Gastrocnemius medialis (tissue), 4 donors: ENCODE data around the gene ZNF536. TPM values are rescaled to one million over a fixed set of nuclear protein-coding genes. Genes with fewer than 3 reads are reported as not detected.

Experiments
- ATAC-seq, 2 donors: fragments of 150-250 bp; one replicate each; pipeline ENCODE4 v1.9.1; 2016
- DNase-seq, 2 donors: peaks; one replicate each; pipeline ENCODE4 v3.0.0-alpha.2; 2019
- H3K27ac ChIP-seq, 4 donors: fragments of 200-600 bp; sonication (generic); 1 replicate in 1 of 4; 2 replicates in 3 of 4; pipeline ENCODE4 v1.5.1; 2016 to 2018; ENCODE audit warnings: mild to moderate bottlenecking in 2 of 4, moderate library complexity in 1 of 4
- H3K27me3 ChIP-seq, 3 donors: fragments of 200-600 bp; sonication (generic) in 2 of 3; 1 replicate in 1 of 3; 2 replicates in 2 of 3; pipeline versions ENCODE4 v1.5.1 to v1.6.0; 2016 to 2019; ENCODE audit warnings: mild to moderate bottlenecking in 1 of 3, moderate library complexity in 1 of 3
- H3K36me3 ChIP-seq, 2 donors: fragments of 200-600 bp; sonication (generic) in 1 of 2; one replicate each; pipeline ENCODE4 v1.5.1; 2017 to 2018
- H3K4me1 ChIP-seq, 2 donors: fragments of 200-600 bp; sonication (generic) in 1 of 2; one replicate each; pipeline ENCODE4 v1.5.1; 2016 to 2017; ENCODE audit warnings: mild to moderate bottlenecking in 2 of 2
- H3K4me3 ChIP-seq, 4 donors: fragments of 200-600 bp; sonication (generic) in 3 of 4; 1 replicate in 1 of 4; 2 replicates in 3 of 4; pipeline ENCODE4 v1.5.1; 2016 to 2019; ENCODE audit warnings: mild to moderate bottlenecking in 2 of 4
- H3K9me3 ChIP-seq, 3 donors: fragments of 200-600 bp; sonication (generic) in 2 of 3; 1 replicate in 1 of 3; 2 replicates in 2 of 3; pipeline ENCODE4 v1.5.1; 2016 to 2019
- CTCF ChIP-seq, 5 experiments: fragments of 450-650 bp in 3 of 5; fragments of 200-600 bp in 2 of 5; sonication (generic) in 2 of 5; IDR thresholded peaks in 4 of 5; conservative IDR thresholded peaks in 1 of 5; 1 replicate in 4 of 5; 2 replicates in 1 of 5; pipeline ENCODE4 v1.5.1; 2016 to 2019; ENCODE audit warnings: antibody characterized with exemption in 5 of 5, mild to moderate bottlenecking in 3 of 5, moderate library complexity in 3 of 5
- POLR2A ChIP-seq, 2 donors: fragments of 450-650 bp; IDR thresholded peaks; one replicate each; pipeline ENCODE4 v1.6.1; 2017; ENCODE audit warnings: antibody characterized with exemption in 2 of 2, mild to moderate bottlenecking in 2 of 2, moderate library complexity in 2 of 2
- in situ Hi-C, 4 donors: fragments of 200-750 bp; cut with MboI; loops; one replicate each; pipeline versions ENCODE4 v1.15.0 to v1.8.0; 2017; ENCODE audit warnings: low sequenced_read_pairs in 4 of 4
- intact Hi-C: fragments of 100-400 bp; cut with DNase I; formaldehyde crosslinking; loops from one replicate; pipeline ENCODE4 v1.15.1; 2023; ENCODE audit warnings: low total_unique reads
- total RNA-seq, 4 donors: library from RNA; depleted of rRNA; stranded (reverse); fragments of >200 nt; gene quantifications; one replicate each; pipeline versions ENCODE4 v1.1.0 to v1.2.3, GENCODE V29; 2016

Gene ZNF536
- total RNA-seq, 4 donors from 2014 or later: 0.12 to 0.44 (median 0.20) TPM; not detected in 1

DNA sequence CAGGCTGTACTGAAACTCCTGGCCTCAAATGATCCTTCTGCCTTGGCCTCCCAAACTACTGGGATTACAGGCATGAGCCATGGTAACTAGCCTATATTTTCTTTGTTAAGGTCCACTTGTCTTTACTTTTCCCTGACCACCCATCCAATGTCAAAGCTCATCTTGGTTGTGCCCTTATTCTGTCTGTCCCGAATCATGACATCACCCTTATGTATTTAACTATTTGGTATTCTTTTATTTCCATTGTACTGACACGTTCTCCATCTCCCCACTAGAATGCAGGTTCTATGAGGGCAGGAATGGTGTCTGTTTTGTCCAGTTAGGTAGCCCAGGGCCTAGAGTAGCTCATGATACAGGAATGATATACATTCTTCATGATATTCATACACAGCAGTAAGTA, 104.8 kb downstream of the ZNF536 start:
- Histone ChIP-seq H3K4me1 (no peaks in the 10 kb centered on the region), H3K27ac (no peak overlapping the region), H3K9me3 (no peaks in the 10 kb centered on the region), H3K36me3 (no peaks in the 10 kb centered on the region), H3K4me3 (no peak overlapping the region), H3K27me3 (peaks cover 0 to 2% (median 0%) of the 10 kb centered on the region in 3 donors)
- TF ChIP-seq POLR2A (IDR thresholded peaks at IDR 0.05) (no peak), CTCF (IDR thresholded peaks at IDR 0.05 in 4 of 5, conservative IDR thresholded peaks at IDR 0.05 in 1 of 5) (no peak)
- no peak for ATAC-seq
- no peak for DNase-seq
- intact Hi-C loops: no loop called here
- in situ Hi-C loops: no loop called here

- no peaks in the 10 kb centered on the region for H3K4me1 ChIP-seq
- in situ Hi-C loops (no loop called here), intact Hi-C loops (no loop called here)
- DNase-seq (no peak), ATAC-seq (no peak)
- H3K27ac ChIP-seq: no peak overlapping the region
- H3K36me3 ChIP-seq: no peaks in the 10 kb centered on the region
- H3K9me3 ChIP-seq: no peaks in the 10 kb centered on the region
- H3K27me3 ChIP-seq: peaks cover 0 to 5% (median 0%) of the 10 kb centered on the region in 3 donors
- TF ChIP-seq POLR2A (IDR thresholded peaks at IDR 0.05) (no peak), CTCF (IDR thresholded peaks at IDR 0.05 in 4 of 5, conservative IDR thresholded peaks at IDR 0.05 in 1 of 5) (no peak)
- H3K4me3 ChIP-seq: no peak overlapping the region
Measured at GRCh38 chr19:30479231-30479630, 107.0 kb downstream of the ZNF536 start.

- no peak for ATAC-seq
- H3K9me3 ChIP-seq: no peaks in the 10 kb centered on the region
- H3K27me3 ChIP-seq: peaks cover 0 to 5% (median 0%) of the 10 kb centered on the region in 3 donors
- TF ChIP-seq CTCF (IDR thresholded peaks at IDR 0.05 in 4 of 5, conservative IDR thresholded peaks at IDR 0.05 in 1 of 5): no peak
- no peak overlapping the region for H3K4me3 ChIP-seq
- DNase-seq: no peak
- H3K4me1 ChIP-seq: no peaks in the 10 kb centered on the region
- H3K27ac ChIP-seq: no peak overlapping the region
- intact Hi-C loops: no loop called here
- H3K36me3 ChIP-seq: no peaks in the 10 kb centered on the region
- in situ Hi-C loops: no loop called here
Measured at GRCh38 chr19:30480097-30480496, 107.9 kb downstream of the ZNF536 start.

DNA sequence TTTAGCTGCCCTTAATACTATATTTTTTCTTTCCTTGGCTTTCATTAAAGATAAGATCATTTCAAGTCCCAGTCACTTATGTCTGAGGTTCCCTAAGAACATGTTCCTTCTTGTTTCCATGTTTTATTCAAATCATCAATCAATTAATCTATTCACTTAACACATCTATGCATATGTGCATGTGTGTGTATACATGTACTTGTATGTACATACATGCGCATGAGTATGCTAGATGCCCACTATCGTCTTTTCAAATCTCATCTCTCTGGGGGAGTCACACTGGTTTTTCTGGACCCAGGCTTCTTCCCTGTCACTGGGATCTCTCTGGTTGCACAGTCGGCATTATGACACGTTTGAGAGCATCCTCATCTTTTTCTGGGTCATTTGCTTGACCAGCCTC, 108.9 kb downstream of the ZNF536 start:
- in situ Hi-C loops: no loop called here
- no peaks in the 10 kb centered on the region for H3K4me1 ChIP-seq
- intact Hi-C loops: no loop called here
- ATAC-seq (no peak), DNase-seq (no peak)
- H3K27me3 ChIP-seq: peaks cover 0 to 5% (median 0%) of the 10 kb centered on the region in 3 donors
- no peak overlapping the region for H3K4me3 ChIP-seq
- TF ChIP-seq POLR2A (IDR thresholded peaks at IDR 0.05) (no peak), CTCF (IDR thresholded peaks at IDR 0.05 in 4 of 5, conservative IDR thresholded peaks at IDR 0.05 in 1 of 5) (no peak)
- H3K36me3 ChIP-seq: no peaks in the 10 kb centered on the region
- no peaks in the 10 kb centered on the region for H3K9me3 ChIP-seq
- no peak overlapping the region for H3K27ac ChIP-seq

DNA sequence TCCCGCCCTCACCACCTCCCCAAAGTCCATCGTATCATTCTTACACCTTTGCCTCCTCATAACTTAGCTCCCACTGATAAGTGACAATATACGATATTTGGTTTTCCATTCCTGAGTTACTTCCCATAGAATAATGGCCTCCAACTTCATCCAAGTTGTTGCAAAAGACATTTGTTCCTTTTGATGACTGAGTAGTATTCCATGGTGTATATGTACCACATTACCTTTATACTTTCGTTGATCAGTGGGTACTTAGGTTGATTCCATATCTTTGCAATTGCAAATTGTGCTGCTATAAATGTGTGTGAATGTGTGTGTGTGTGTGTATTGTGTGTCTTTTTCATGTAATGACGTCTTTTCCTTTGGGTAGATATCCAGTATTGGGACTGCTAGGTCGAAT, 109.6 kb downstream of the ZNF536 start:
- no peak overlapping the region for H3K27ac ChIP-seq
- H3K27me3 ChIP-seq: peaks cover 0 to 5% (median 0%) of the 10 kb centered on the region in 3 donors
- H3K9me3 ChIP-seq: no peaks in the 10 kb centered on the region
- H3K36me3 ChIP-seq: no peaks in the 10 kb centered on the region
- ATAC-seq (no peak), DNase-seq (no peak)
- H3K4me1 ChIP-seq: no peaks in the 10 kb centered on the region
- TF ChIP-seq POLR2A (IDR thresholded peaks at IDR 0.05) (no peak), CTCF (IDR thresholded peaks at IDR 0.05 in 4 of 5, conservative IDR thresholded peaks at IDR 0.05 in 1 of 5) (no peak)
- intact Hi-C loops: no loop called here
- in situ Hi-C loops: no loop called here
- no peak overlapping the region for H3K4me3 ChIP-seq
